Kidney epithelial cell (primary cell): ENCODE data around the gene TMEM14A. TPM values are rescaled to one million over a fixed set of nuclear protein-coding genes. Genes with fewer than 3 reads are reported as not detected.
"Not testable (repeated sequence)": the region's sequence is repeated elsewhere in the genome, so short reads cannot be mapped to it uniquely, and the experiment has no call there.

Source experiments
- DNase-seq: peaks from one replicate; pipeline ENCODE4 v3.0.0-alpha.2; 2010; ENCODE audit warnings: low read depth
- H3K27me3 ChIP-seq: 2 replicates; pipeline ENCODE4 v1.6.0; 2011; ENCODE audit warnings: low read length; ENCODE audit not compliant: control insufficient read depth, insufficient read depth
- H3K36me3 ChIP-seq: 2 replicates; pipeline ENCODE4 v1.5.1; 2011; ENCODE audit warnings: low read length; ENCODE audit not compliant: control insufficient read depth, insufficient read depth
- H3K4me3 ChIP-seq: 2 replicates; pipeline ENCODE4 v1.5.1; 2011; ENCODE audit warnings: low read depth, mild to moderate bottlenecking, control low read depth, low read length
- CTCF ChIP-seq: IDR thresholded peaks from 2 replicates; pipeline ENCODE4 v1.5.1; 2011; ENCODE audit warnings: mild to moderate bottlenecking, moderate library complexity, low read length, control low read depth, inconsistent platforms; ENCODE audit not compliant: insufficient read depth, poor library complexity, severe bottlenecking
- total RNA-seq: library from RNA; depleted of rRNA; stranded (reverse); fragments of >200 nt; gene quantifications from 2 replicates; pipeline ENCODE4 v1.2.3, GENCODE V29; 2015

TMEM14A gene
- total RNA-seq, 1 donor from 2014 or later: 35.3 TPM

- no peak for DNase-seq
- H3K27me3 ChIP-seq: no peaks in the 10 kb centered on the region
- peak; percentile 23 for TF ChIP-seq CTCF
- no peak overlapping the region for H3K4me3 ChIP-seq
- no peaks in the 10 kb centered on the region for H3K36me3 ChIP-seq
Observed at GRCh38 chr6:52697903-52698302, 27.0 kb downstream of the TMEM14A start.

DNA sequence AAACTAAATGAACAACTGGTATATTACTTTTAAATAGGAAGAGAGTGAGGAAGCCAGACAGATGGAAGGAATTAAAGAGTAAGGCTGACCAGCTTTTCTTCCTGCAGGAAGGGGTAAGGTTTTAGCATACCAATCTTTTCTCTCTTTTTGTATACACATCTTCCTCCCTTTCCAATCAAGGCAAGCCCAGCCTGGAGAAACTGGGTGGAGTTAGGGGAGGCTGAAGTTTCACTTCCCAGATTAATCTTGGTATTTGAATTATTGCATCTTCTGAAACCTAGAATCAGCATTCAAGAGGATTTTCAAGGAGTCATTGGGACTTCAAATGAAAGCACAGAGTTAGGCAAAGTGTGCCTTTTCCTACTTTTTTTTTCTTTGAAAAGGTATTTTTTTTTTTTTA lies 33.1 kb downstream of the TMEM14A start:
- no peak for DNase-seq
- TF ChIP-seq CTCF: no peak

DNA sequence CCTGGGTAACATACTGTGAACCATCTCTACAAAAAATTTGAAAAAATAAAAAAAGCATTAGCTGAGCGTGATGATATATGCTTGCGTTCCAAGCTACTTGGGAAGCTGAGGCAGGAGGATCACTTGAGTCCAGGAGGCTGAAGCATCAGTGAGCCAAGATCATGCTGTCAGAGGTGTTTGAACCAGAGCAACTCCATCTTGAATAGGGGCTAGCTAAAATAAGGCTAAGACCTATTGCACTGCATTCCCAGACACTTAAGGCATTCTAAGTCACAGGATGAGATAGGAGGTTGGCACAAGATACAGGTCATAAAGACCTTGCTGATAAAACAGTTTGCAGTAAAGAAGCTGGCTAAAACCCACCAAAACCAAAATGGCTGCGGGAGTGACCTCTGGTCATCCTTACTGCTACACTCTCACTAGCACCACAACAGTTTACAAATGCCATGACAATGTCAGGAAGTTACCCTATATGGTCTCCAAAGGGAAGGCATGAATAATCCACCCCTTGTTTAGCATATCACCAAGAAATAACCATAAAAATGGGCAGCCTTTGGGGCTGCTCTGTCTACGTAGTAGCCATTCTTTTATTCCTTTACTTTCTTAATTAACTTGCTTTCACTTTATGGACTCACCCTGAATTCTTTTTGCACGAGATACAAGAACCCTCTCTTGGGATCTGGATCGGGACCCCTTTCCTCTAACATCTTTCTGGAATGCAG lies 34.0 kb downstream of the TMEM14A start:
- H3K36me3 ChIP-seq, DNase-seq, H3K4me3 ChIP-seq, H3K27me3 ChIP-seq: not testable (repeated sequence)

More for the DNA sequence above, 33.1 kb downstream of the TMEM14A start:
- Histone ChIP-seq H3K36me3 (no peaks in the 10 kb centered on the region), H3K27me3 (no peaks in the 10 kb centered on the region), H3K4me3 (no peak overlapping the region)

- H3K27me3 ChIP-seq: no peaks in the 10 kb centered on the region
- no peak for TF ChIP-seq CTCF
- H3K36me3 ChIP-seq: no peaks in the 10 kb centered on the region
- no peak overlapping the region for H3K4me3 ChIP-seq
- no peak for DNase-seq
Observed at GRCh38 chr6:52706001-52706400, 35.1 kb downstream of the TMEM14A start.

DNA sequence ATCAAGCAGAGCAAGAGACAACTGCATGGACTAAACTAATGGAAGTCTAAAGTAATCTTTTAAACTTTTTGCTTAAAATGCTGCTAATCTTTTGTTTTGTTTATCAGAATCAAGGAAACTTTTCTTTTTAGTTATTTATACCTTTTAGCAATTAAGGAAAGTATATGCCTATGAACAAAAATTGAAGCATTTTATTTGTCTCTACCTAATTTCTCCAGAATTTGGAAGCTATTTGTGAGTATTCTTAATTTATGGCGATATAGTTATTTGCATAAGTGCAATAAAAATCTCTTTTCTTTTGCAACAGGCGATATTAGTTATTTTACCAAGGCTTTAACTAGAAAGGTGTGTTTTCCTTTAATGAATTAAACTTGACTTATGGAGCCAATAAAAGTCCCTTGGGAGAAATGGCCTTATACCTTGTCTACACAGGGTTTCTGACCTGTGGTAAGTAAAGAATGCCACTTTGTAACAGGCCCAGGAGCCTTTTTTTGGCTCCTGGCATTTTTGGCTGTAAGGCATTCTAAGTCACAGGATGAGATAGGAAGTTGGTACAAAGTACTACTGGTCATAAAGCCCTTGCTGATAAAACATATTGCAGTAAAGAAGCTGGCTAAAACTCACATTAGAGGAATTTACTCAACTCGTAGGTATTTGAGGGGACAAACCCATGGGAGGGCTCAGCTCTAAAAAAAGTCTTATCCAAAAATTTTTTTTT lies 37.2 kb downstream of the TMEM14A start:
- TF ChIP-seq CTCF: no peak
- DNase-seq: no peak

GRCh38 chr6:52712136-52712535 lies 41.2 kb downstream of the TMEM14A start:
- DNase-seq: no peak

More for the DNA sequence above, 37.2 kb downstream of the TMEM14A start:
- no peaks in the 10 kb centered on the region for H3K27me3 ChIP-seq
- H3K36me3 ChIP-seq: no peaks in the 10 kb centered on the region
- H3K4me3 ChIP-seq: no peak overlapping the region

GRCh38 chr6:52714761-52715160 lies 43.8 kb downstream of the TMEM14A start:
- H3K27me3 ChIP-seq, H3K36me3 ChIP-seq, H3K4me3 ChIP-seq, DNase-seq: not testable (repeated sequence)

More at GRCh38 chr6:52712136-52712535, 41.2 kb downstream of the TMEM14A start:
- no peak for TF ChIP-seq CTCF
- Histone ChIP-seq H3K36me3 (no peaks in the 10 kb centered on the region), H3K4me3 (no peak overlapping the region), H3K27me3 (no peaks in the 10 kb centered on the region)
